B cell (primary cell): ENCODE measurements around the gene CARS2.

Source experiments
- CTCF ChIP-seq: fragments of 200-600 bp; IDR thresholded peaks from one replicate; pipeline ENCODE4 v1.8.0; 2022; ENCODE audit warnings: antibody characterized with exemption, mild to moderate bottlenecking
- EZH2 ChIP-seq: IDR thresholded peaks from 2 replicates; pipeline ENCODE4 v1.6.1; 2012; ENCODE audit warnings: borderline replicate concordance, low read depth, mild to moderate bottlenecking, moderate library complexity, low read length; ENCODE audit not compliant: insufficient read depth, poor library complexity, severe bottlenecking

- TF ChIP-seq CTCF (no peak), EZH2 (no peak)
Measured at GRCh38 chr13:110600980-110601379, 104.9 kb downstream of the CARS2 start.
